ENCODE data around the gene FIBP.

- TF ChIP-seq CTCF (IDR thresholded peaks at IDR 0.05; ENCODE audit: insufficient read depth, low read depth, low read length), result no peak
- TF ChIP-seq EZH2 (IDR thresholded peaks at IDR 0.05; ENCODE audit: insufficient read depth, low read length), result no peak
Observed at GRCh38 chr11:65887723-65888162, 528 bp downstream of the FIBP start.
